Uterus (tissue), 4 donors: ENCODE results near the gene UBXN4. TPM values are rescaled to one million over a fixed set of nuclear protein-coding genes. Genes with fewer than 3 reads are reported as not detected.
"Not testable (repeated sequence)": the region's sequence is repeated elsewhere in the genome, so short reads cannot be mapped to it uniquely, and the experiment has no call there.

ENCODE experiments used
- DNase-seq, 2 donors: peaks; one replicate each; pipeline ENCODE4 v3.0.0-alpha.2; 2019 to 2020
- H3K27ac ChIP-seq, 2 donors: fragments of 200-600 bp; sonication (generic); 1 replicate in 1 of 2; 2 replicates in 1 of 2; pipeline ENCODE4 v1.5.1; 2016 to 2018
- H3K27me3 ChIP-seq, 2 donors: fragments of 200-600 bp; sonication (generic); one replicate each; pipeline ENCODE4 v1.5.1; 2018 to 2019; ENCODE audit warnings: control low read depth in 1 of 2
- H3K36me3 ChIP-seq, 2 donors: fragments of 200-600 bp; sonication (generic); one replicate each; pipeline ENCODE4 v1.5.1; 2019; ENCODE audit warnings: control low read depth in 1 of 2
- H3K4me1 ChIP-seq, 2 donors: fragments of 200-600 bp; sonication (generic); one replicate each; pipeline ENCODE4 v1.5.1; 2018 to 2019; ENCODE audit warnings: control low read depth in 1 of 2
- H3K4me3 ChIP-seq, 2 donors: fragments of 200-600 bp; sonication (generic); 1 replicate in 1 of 2; 2 replicates in 1 of 2; pipeline ENCODE4 v1.5.1; 2018 to 2019; ENCODE audit warnings: mild to moderate bottlenecking in 1 of 2
- H3K9me3 ChIP-seq, 2 donors: fragments of 200-600 bp; sonication (generic); one replicate each; pipeline ENCODE4 v1.5.1; 2019; ENCODE audit warnings: control low read depth in 1 of 2
- POLR2A ChIP-seq, 2 donors: fragments of 450-650 bp; IDR thresholded peaks; one replicate each; pipeline ENCODE4 v1.6.1; 2016; ENCODE audit warnings: antibody characterized with exemption in 2 of 2, mild to moderate bottlenecking in 1 of 2, moderate library complexity in 1 of 2
- intact Hi-C: fragments of 100-400 bp; cut with DNase I; formaldehyde crosslinking; loops from one replicate; pipeline ENCODE4 v1.15.1; 2023; ENCODE audit warnings: low total_unique reads
- total RNA-seq, 4 donors: library from RNA; depleted of rRNA in 3 of 4; stranded (reverse); fragments of >200 nt in 3 of 4; gene quantifications; one replicate each; pipeline versions ENCODE4 v1.1.0 to v1.2.4, GENCODE V29; 2014 to 2023
- TF ChIP-seq, protein P1 (sequence below), 4 experiments: fragments of 200-600 bp in 2 of 4; fragments of 450-650 bp in 2 of 4; sonication (generic) in 2 of 4; IDR thresholded peaks; one replicate each; pipeline ENCODE4 v1.5.1; 2016 to 2019; ENCODE audit warnings: antibody characterized with exemption in 4 of 4, mild to moderate bottlenecking in 2 of 4, moderate library complexity in 1 of 4
- donor health status: DM: yes; HTN: yes; CAD: no.

UBXN4 gene
- total RNA-seq, 4 donors from 2014 or later: 24.7 to 116 (median 71.4) TPM

DNA sequence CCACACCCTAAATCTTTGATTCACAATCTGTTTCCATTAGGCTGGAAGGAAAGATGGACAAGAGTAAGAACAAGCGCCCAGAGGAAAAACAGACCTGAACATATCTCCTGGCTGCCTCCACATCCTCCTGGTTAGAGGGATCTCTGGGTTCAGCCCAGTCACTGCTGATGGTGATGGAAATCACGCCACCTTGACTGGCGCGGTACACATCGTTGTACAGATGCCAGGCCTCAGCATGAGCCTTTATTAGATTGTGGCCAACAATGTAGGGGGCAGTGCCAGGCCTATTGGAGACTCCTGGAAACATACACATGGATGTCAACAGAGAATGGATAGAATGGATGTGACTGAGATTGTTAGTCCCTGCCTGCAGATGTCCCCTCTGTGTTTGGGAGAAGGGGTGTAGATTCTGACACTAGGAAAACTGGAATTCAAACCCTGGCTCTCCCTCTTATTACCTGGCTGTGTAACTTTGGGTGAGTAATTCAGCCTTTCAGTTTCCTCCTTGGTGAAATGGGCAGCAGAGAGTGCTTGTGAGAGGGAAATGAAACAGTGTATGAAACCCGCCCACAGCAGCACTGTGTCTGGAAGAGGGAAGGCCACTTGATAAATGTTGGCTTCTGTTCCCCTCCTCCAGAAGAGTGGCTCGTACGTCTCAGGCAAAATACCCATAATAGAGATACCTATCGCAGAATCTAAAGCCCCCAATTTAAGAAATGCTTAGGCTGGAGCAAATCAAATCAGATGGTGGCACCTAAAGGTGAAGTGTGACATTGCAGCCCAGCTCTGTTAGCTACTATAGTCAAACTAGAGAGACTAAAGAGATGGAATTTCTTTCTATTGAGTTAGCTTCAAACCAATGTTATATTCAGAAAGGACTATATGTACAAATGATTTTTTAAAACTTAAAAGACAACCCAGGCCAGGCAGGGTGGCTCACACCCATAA, 59.1 kb downstream of the UBXN4 start:
- Histone ChIP-seq H3K27me3 (no peaks in the 10 kb centered on the region), H3K4me1 (no peaks in the 10 kb centered on the region), H3K4me3 (no peak overlapping the region), H3K27ac (no peak overlapping the region), H3K36me3 (no peaks in the 10 kb centered on the region), H3K9me3 (no peaks in the 10 kb centered on the region)
- no peak for TF ChIP-seq POLR2A (IDR thresholded peaks at IDR 0.05)
- TF ChIP-seq, protein P1, sequence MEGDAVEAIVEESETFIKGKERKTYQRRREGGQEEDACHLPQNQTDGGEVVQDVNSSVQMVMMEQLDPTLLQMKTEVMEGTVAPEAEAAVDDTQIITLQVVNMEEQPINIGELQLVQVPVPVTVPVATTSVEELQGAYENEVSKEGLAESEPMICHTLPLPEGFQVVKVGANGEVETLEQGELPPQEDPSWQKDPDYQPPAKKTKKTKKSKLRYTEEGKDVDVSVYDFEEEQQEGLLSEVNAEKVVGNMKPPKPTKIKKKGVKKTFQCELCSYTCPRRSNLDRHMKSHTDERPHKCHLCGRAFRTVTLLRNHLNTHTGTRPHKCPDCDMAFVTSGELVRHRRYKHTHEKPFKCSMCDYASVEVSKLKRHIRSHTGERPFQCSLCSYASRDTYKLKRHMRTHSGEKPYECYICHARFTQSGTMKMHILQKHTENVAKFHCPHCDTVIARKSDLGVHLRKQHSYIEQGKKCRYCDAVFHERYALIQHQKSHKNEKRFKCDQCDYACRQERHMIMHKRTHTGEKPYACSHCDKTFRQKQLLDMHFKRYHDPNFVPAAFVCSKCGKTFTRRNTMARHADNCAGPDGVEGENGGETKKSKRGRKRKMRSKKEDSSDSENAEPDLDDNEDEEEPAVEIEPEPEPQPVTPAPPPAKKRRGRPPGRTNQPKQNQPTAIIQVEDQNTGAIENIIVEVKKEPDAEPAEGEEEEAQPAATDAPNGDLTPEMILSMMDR (IDR thresholded peaks at IDR 0.05): no peak
- DNase-seq: no peak
- intact Hi-C loops: no loop called here

DNA sequence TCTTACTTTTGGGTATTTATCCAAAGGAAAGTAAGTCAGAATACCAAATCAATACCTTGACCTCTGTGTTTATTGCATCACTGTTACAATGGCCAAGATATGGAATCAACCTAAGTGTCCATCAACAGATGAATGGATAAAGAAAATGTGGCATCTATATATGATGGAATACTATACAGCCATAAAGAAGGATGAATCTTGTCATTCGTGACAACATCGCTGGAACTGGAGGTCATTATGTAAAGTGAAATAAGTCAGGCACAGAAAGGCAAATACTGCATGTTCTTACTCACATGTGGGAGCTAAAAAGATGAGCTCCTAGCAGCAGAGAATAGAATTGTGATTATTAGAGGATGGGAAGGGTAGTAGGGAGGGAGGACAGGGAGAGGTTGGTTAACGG, 60.7 kb downstream of the UBXN4 start:
- H3K27ac ChIP-seq: no peak overlapping the region
- no peak for TF ChIP-seq POLR2A (IDR thresholded peaks at IDR 0.05)
- TF ChIP-seq, protein P1 (IDR thresholded peaks at IDR 0.05): no peak
- H3K9me3 ChIP-seq: no peaks in the 10 kb centered on the region
- intact Hi-C loops: no loop called here
- H3K4me3 ChIP-seq: no peak overlapping the region
- H3K4me1 ChIP-seq: no peaks in the 10 kb centered on the region
- H3K36me3 ChIP-seq: no peaks in the 10 kb centered on the region
- DNase-seq: no peak
- no peaks in the 10 kb centered on the region for H3K27me3 ChIP-seq

DNA sequence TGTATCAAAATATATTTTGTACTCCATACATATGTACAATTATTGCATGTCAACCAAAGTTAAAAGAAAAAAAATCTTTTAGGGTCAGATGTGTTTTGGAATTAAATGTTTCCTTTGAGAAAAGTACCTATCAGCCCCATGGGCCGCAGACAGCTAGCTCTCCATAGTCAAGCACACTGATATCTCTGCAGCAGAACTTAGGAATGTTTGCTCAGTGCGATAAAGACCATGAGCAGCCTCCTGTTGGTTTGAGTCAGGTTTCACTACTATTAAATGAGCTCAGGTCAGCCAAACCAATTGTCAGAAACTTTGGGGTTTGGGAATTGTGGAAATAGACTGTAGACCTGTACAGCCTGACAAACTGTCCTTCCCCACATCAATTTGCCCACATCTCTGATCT, 61.6 kb downstream of the UBXN4 start:
- Histone ChIP-seq H3K4me3 (no peak overlapping the region), H3K9me3 (no peaks in the 10 kb centered on the region), H3K27ac (no peak overlapping the region), H3K27me3 (no peaks in the 10 kb centered on the region), H3K36me3 (no peaks in the 10 kb centered on the region), H3K4me1 (no peaks in the 10 kb centered on the region)
- DNase-seq: no peak
- intact Hi-C loops: no loop called here
- no peak for TF ChIP-seq POLR2A (IDR thresholded peaks at IDR 0.05)

DNA sequence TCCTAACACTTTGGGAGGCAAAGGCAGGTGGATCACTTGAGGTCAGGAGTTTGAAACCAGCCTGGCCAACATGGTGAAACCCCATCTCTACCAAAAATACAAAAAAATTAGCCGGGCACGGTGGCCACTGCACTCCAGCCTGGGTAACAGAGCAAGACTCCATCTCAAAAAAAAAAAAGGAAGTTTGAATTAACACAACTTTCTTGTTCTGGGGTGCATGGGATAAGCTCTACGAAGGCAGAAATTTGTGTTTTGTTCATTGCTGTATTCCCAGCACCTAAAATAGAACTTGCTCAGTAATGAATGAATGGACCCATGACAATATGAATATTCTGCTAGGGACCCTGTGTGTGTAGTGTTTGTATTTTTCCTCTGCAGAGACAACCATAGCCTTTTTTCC, 66.2 kb downstream of the UBXN4 start:
- H3K36me3 ChIP-seq: not testable (repeated sequence)

DNA sequence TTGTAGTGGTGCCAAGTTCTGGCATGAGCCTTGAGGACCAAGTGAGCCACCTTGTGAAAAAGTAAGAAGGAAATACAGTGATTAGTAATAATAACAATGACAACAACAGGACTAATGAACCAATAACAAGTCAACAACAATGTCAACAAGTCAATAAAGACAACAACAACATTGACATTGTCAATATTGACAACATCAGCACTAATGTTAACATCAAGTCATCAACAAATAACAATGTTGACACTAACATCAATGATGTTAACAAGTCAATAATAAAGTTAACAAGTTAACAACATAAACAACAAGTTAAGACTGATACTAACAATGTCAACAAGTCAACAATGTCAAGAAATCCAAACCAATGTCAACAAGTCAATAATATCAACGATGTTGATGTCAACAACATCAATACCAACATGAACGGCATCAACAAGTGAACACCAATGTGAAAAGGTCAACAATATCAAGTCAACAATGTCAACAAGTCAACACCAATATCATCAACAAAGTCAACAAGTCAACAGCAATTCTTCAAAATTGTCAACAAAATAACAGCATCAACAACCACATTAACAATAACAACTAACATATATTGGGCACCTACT, 71.4 kb downstream of the UBXN4 start:
- Histone ChIP-seq H3K27ac (no peak overlapping the region), H3K36me3 (no peaks in the 10 kb centered on the region), H3K27me3 (no peaks in the 10 kb centered on the region), H3K9me3 (no peaks in the 10 kb centered on the region), H3K4me3 (no peak overlapping the region), H3K4me1 (no peaks in the 10 kb centered on the region)
- TF ChIP-seq, protein P1 (IDR thresholded peaks at IDR 0.05): no peak
- no peak for TF ChIP-seq POLR2A (IDR thresholded peaks at IDR 0.05)
- DNase-seq: no peak
- intact Hi-C loops: no loop called here

More for the DNA sequence above, 66.2 kb downstream of the UBXN4 start:
- H3K27me3 ChIP-seq, DNase-seq, intact Hi-C loops, H3K9me3 ChIP-seq, H3K4me1 ChIP-seq, H3K4me3 ChIP-seq, H3K27ac ChIP-seq: not testable (repeated sequence)

DNA sequence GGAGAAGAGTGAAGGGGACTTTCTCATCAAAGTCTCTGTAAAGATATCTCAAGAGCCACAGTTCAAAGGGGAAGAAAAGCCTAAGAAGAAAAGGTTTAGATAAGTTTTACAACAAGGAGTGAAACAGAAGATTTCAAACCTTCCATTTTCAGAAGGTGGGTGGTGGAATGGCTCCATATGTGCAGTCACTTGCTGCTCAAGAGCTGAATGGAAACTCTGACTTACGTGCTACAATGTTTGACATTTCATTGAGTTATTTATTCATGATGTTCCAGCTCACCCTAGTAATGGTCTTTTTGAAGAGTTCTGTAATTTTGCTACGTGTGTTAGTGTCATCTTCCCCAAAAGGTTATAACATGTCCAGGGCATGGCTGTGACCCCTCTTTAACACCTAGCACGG, 73.6 kb downstream of the UBXN4 start:
- DNase-seq: no peak
- Histone ChIP-seq H3K27me3 (no peaks in the 10 kb centered on the region), H3K9me3 (no peaks in the 10 kb centered on the region), H3K36me3 (no peaks in the 10 kb centered on the region), H3K4me1 (no peaks in the 10 kb centered on the region), H3K4me3 (no peak overlapping the region), H3K27ac (no peak overlapping the region)
- intact Hi-C loops: no loop called here
- TF ChIP-seq POLR2A (IDR thresholded peaks at IDR 0.05): no peak
- TF ChIP-seq, protein P1 (IDR thresholded peaks at IDR 0.05): no peak
